Measurements from ENCODE around the gene NEURL1.

DNA sequence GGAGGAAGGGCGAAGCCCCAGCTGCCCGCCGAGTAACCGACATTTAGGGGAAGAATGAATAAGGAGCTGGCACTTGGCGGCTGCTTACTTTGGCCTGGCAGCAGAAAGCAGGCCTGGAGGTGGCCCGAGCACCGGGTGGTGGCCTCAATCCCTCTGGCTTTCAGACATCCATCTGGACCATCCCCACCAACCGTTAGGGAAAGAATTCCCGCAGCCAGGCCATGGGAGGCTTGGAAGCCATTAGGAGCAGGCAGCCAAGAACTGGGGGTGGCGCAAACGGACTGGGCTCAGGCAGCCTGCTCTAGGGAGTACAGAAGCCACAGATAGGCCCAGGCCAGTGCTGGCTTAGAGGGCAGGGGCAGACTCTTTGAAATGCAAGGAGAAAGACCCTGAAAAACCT lies 132.7 kb downstream of the NEURL1 start:
- TF ChIP-seq, protein P1, sequence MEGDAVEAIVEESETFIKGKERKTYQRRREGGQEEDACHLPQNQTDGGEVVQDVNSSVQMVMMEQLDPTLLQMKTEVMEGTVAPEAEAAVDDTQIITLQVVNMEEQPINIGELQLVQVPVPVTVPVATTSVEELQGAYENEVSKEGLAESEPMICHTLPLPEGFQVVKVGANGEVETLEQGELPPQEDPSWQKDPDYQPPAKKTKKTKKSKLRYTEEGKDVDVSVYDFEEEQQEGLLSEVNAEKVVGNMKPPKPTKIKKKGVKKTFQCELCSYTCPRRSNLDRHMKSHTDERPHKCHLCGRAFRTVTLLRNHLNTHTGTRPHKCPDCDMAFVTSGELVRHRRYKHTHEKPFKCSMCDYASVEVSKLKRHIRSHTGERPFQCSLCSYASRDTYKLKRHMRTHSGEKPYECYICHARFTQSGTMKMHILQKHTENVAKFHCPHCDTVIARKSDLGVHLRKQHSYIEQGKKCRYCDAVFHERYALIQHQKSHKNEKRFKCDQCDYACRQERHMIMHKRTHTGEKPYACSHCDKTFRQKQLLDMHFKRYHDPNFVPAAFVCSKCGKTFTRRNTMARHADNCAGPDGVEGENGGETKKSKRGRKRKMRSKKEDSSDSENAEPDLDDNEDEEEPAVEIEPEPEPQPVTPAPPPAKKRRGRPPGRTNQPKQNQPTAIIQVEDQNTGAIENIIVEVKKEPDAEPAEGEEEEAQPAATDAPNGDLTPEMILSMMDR (conservative IDR thresholded peaks at IDR 0.05 in 1 of 2, IDR thresholded peaks at IDR 0.05 in 1 of 2; ENCODE audit: extremely low read depth in 1 of 2, insufficient read depth in 1 of 2, low read depth in 1 of 2, low read length in 2 of 2): no peak
- no peak for TF ChIP-seq EZH2 (IDR thresholded peaks at IDR 0.05; ENCODE audit: borderline replicate concordance, low read length)
